Activated CD8-positive, alpha-beta T cell treated with anti-CD3 and anti-CD28 coated beads for 36 hours (primary cell): ENCODE measurements around the gene CTSO. TPM values are rescaled to one million over a fixed set of nuclear protein-coding genes. Genes with fewer than 3 reads are reported as not detected.
A peak's percentile ranks its signal among the peaks of the same experiment; 100 is the strongest.

ENCODE experiments used
- ATAC-seq: fragments of 200-7000 bp; cut with Tn5 transposase; one replicate; pipeline ENCODE4 v1.10.0; 2021; ENCODE audit warnings: mild to moderate bottlenecking, moderate library complexity
- CTCF ChIA-PET: fragments of 350-600 bp; sonication (Branson Sonifier 250); formaldehyde crosslinking; loops from one replicate; lab custom pipeline; 2021; ENCODE audit warnings: antibody characterized with exemption; lab: Charles Lee
- POLR2A ChIA-PET: fragments of 350-600 bp; sonication (Branson Sonifier 250); formaldehyde crosslinking; loops from one replicate; lab custom pipeline; 2021; ENCODE audit warnings: antibody characterized with exemption; lab: Charles Lee
- DNase-seq: peaks from one replicate; pipeline ENCODE4 v3.0.0-alpha.2; 2020
- H3K27ac Mint-ChIP-seq: one replicate; pipeline ENCODE4 v1.8.0; 2021; ENCODE audit warnings: mild to moderate bottlenecking, mixed read lengths
- H3K27me3 Mint-ChIP-seq: one replicate; pipeline ENCODE4 v1.8.0; 2021; ENCODE audit warnings: mixed read lengths
- H3K36me3 Mint-ChIP-seq: one replicate; pipeline ENCODE4 v1.8.0; 2021; ENCODE audit warnings: low read depth, mixed read lengths
- H3K4me1 Mint-ChIP-seq: one replicate; pipeline ENCODE4 v1.8.0; 2021; ENCODE audit warnings: low read depth, mixed read lengths
- H3K4me3 Mint-ChIP-seq: one replicate; pipeline ENCODE4 v1.8.0; 2021; ENCODE audit warnings: mild to moderate bottlenecking, moderate library complexity, mixed read lengths
- H3K9me3 Mint-ChIP-seq: one replicate; pipeline ENCODE4 v1.8.0; 2021; ENCODE audit warnings: mixed read lengths
- CTCF ChIP-seq: fragments of 200-600 bp; IDR thresholded peaks from one replicate; pipeline ENCODE4 v1.8.0; 2022; ENCODE audit warnings: antibody characterized with exemption, mild to moderate bottlenecking
- intact Hi-C: fragments of 100-400 bp; cut with micrococcal nuclease; formaldehyde crosslinking; loops from one replicate; pipeline ENCODE4 v1.10.0; 2022
- total RNA-seq, 2 experiments: library from RNA; stranded (reverse); gene quantifications; one replicate each; pipeline ENCODE4 v1.2.3, GENCODE V29; 2021

Gene CTSO
- total RNA-seq, result 1 to 10 TPM; 3.4 to 3.7 TPM

DNA sequence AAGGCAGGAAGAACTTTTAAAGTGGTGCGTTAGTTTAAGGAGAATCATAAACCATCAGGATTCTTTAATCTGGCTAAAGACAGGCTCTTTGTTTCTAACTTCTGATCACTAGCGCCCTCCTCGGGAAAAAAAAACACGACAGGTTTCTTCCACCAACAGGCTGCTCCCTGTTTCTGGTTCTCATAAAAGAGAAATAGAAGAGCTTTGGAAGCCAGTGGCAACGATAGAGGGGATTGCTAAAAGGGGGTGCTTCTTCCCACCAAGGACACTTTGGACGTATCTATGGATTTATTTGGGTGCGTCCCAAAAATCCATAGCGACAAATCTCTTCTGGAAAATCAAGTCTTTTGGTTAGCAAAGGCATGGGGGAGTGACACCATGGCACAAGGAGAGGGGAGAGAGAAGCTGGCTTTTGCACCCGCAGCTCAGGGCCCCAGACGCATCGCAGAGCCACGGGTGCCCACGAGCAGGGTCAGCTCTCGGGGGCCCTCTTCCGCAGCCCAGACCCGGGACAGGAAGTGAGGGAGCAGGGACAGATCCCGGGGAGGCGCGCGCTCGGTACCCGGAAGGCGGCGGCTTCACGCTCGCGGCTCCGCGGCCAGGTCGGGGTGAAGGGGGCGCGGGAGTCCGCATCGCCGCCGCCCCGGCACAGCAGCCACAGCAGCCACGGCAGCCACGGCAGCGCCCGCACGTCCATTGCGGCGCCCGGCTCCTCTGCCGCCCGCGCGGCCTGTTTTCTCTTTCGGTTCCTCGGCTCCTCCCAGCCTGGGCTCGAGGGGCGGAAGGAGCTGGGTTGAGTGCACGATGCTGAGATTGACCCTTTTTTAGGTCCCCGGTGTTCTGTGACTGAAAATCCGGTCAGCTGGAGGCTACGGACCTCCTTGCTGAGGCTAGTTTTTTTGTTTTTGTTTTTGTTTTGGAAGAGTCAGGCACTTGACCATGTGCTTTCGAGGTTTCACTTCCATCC is at the start of gene CTSO:
Gene CTSO, minus strand, starts transcription at position 716 of the 967 bp plus-strand sequence. Its CDS starts 19 bp downstream, at position 697.
- Mint-ChIP-seq H3K4me1 (peaks cover 13% of the 10 kb centered on the region), H3K27me3 (peaks cover 2% of the 10 kb centered on the region), H3K27ac (peak within 1 kb of the TSS; percentile 100), H3K4me3 (peak within 1 kb of the TSS; percentile 96), H3K36me3 (no peaks in the 10 kb centered on the region), H3K9me3 (no peaks in the 10 kb centered on the region)
- ChIA-PET CTCF (interaction anchor here (0.6 to 3.6 kb wide), 22 partner anchors 9 to 1403 kb away, joined by 3 to 53 read pairs (median 4); partner anchors contain the start of gene PLRG1), POLR2A (interaction anchor here (0.5 to 1.0 kb wide), 4 partner anchors 9 to 146 kb away, joined by 3 to 5 read pairs (median 4); no protein-coding TSS in a partner anchor)
- peak; percentile 92 for ATAC-seq
- intact Hi-C loops, result loop anchor here (2.0 kb wide), 1 partner anchor 143 kb away; no protein-coding TSS in a partner anchor
- TF ChIP-seq CTCF, result peak; percentile 79
- peak; percentile 83 for DNase-seq

DNA sequence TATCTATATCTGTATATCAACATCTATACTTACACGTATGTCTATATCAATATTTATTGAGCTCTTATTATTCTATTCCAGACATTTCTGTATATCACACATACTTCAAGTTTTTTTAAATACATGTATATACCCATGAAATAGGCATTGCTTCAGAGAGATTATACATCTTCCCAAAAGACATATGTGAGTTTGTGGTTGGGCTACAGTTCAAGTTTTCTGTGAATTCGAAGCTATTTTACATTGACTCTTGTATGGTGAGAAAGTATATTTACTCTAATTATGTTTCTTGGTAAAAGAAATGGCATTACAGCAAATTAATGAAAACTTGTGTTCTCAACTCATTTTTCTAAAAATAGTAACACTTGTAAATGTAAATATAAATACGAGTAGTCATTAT is 46.8 kb upstream of the CTSO start:
- no peaks in the 10 kb centered on the region for H3K4me1 Mint-ChIP-seq
- H3K36me3 Mint-ChIP-seq, result no peaks in the 10 kb centered on the region
- ChIA-PET POLR2A (no interaction called here), CTCF (no interaction called here)
- H3K27ac Mint-ChIP-seq, result no peak overlapping the region
- no peak overlapping the region for H3K4me3 Mint-ChIP-seq
- peaks cover 6% of the 10 kb centered on the region for H3K27me3 Mint-ChIP-seq
- DNase-seq, result no peak
- H3K9me3 Mint-ChIP-seq, result no peaks in the 10 kb centered on the region
- ATAC-seq, result no peak
- intact Hi-C loops, result no loop called here
- TF ChIP-seq CTCF, result no peak

DNA sequence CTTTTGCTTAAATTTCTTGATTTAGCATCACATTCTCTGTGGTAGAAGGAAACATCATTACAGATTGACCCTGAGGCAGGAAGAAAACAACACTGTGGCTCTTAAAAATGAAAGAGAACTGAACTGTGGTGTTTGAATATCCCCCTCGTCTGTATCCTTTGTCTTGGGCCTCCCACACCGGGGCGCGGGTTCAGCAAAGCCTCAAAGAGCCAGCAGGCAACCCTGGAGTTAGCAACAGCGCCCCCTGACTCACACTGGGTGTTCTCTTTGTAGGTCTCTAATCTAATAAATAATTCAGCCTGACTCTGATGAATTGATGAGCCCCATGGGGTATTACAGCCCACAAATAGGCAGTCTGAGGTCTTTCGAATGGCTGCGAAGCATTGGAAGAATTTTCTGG is 46.1 kb upstream of the CTSO start:
- Mint-ChIP-seq H3K4me3 (no peak overlapping the region), H3K36me3 (no peaks in the 10 kb centered on the region), H3K27ac (no peak overlapping the region), H3K4me1 (no peaks in the 10 kb centered on the region), H3K9me3 (no peaks in the 10 kb centered on the region), H3K27me3 (peaks cover 6% of the 10 kb centered on the region)
- CTCF ChIA-PET, result no interaction called here
- no peak for ATAC-seq
- DNase-seq, result peak; percentile 19
- POLR2A ChIA-PET, result interaction anchor here (0.7 kb wide), 1 partner anchor 591 kb away, joined by 3 read pairs; no protein-coding TSS in a partner anchor
- no peak for TF ChIP-seq CTCF
- intact Hi-C loops, result no loop called here

- no peak for DNase-seq
- Mint-ChIP-seq H3K36me3 (no peaks in the 10 kb centered on the region), H3K27ac (no peak overlapping the region), H3K27me3 (peaks cover 9% of the 10 kb centered on the region), H3K4me1 (no peaks in the 10 kb centered on the region), H3K4me3 (no peak overlapping the region), H3K9me3 (no peaks in the 10 kb centered on the region)
- intact Hi-C loops, result no loop called here
- ChIA-PET CTCF (no interaction called here), POLR2A (no interaction called here)
- no peak for ATAC-seq
- TF ChIP-seq CTCF, result no peak
These were observed 41.4 kb upstream of the CTSO start for GRCh38 chr4:155995069-155995468.
